Left lung (tissue), 10 donors: ENCODE measurements around the gene ADAMTS12. TPM values are rescaled to one million over a fixed set of nuclear protein-coding genes. Genes with fewer than 3 reads are reported as not detected.

Experiments
- ATAC-seq: fragments of 200-7000 bp; cut with Tn5 transposase; one replicate; pipeline ENCODE4 v1.9.1; 2020; ENCODE audit warnings: moderate library complexity
- DNase-seq, 4 donors: peaks; one replicate each; pipeline ENCODE4 v3.0.0-alpha.2; 2013 to 2020
- H3K27ac ChIP-seq, 2 donors: fragments of 200-600 bp; sonication (generic) in 1 of 2; one replicate each; pipeline versions ENCODE4 v1.5.0 to v1.8.0; 2020 to 2021
- H3K27me3 ChIP-seq, 2 donors: fragments of 200-600 bp; sonication (generic) in 1 of 2; one replicate each; pipeline versions ENCODE4 v1.5.0 to v1.8.0; 2020 to 2021
- H3K36me3 ChIP-seq, 2 donors: fragments of 200-600 bp; sonication (generic) in 1 of 2; one replicate each; pipeline versions ENCODE4 v1.5.0 to v1.8.0; 2020 to 2021
- H3K4me1 ChIP-seq, 2 donors: fragments of 200-600 bp; one replicate each; pipeline ENCODE4 v1.8.0; 2021
- H3K4me3 ChIP-seq, 2 donors: fragments of 200-600 bp; sonication (generic) in 1 of 2; one replicate each; pipeline versions ENCODE4 v1.5.0 to v1.8.0; 2020 to 2021; ENCODE audit warnings: mild to moderate bottlenecking in 1 of 2
- H3K9me3 ChIP-seq, 2 donors: fragments of 200-600 bp; sonication (generic) in 1 of 2; one replicate each; pipeline versions ENCODE4 v1.5.0 to v1.8.0; 2020 to 2021
- CTCF ChIP-seq, 2 donors: fragments of 200-600 bp; sonication (generic) in 1 of 2; IDR thresholded peaks; one replicate each; pipeline versions ENCODE4 v1.5.0 to v1.8.0; 2021; ENCODE audit warnings: antibody characterized with exemption in 2 of 2
- intact Hi-C, 2 donors: fragments of 100-400 bp; cut with DNase I; formaldehyde crosslinking; loops; one replicate each; pipeline versions ENCODE4 v1.11.2 to v1.14.2; 2022
- polyA plus RNA-seq, 6 donors: library from polyadenylated mRNA; unstranded; fragments of 120-200 nt; gene quantifications; one replicate each; pipeline ENCODE4 v1.2.1, GENCODE V29; 2013; ENCODE audit not compliant: insufficient read length in 6 of 6
- total RNA-seq, 2 donors: library from RNA; stranded (reverse); fragmentation: NEBNext Ultra II Directional; extraction: Animal tissue kit (Norgen Biotek cat#: 25700); gene quantifications; one replicate each; pipeline ENCODE4 v1.2.1, GENCODE V29; 2021
- donor health status: DM: no; HTN: yes; CAD: no.
- donor health status: DM: no; HTN: no; CAD: no.

Gene ADAMTS12
- total and polyA plus RNA-seq, 8 donors, result 11.6 to 59.1 (median 52.1) TPM

GRCh38 chr5:33530183-33531036 lies 361.4 kb downstream of the ADAMTS12 start:
- no peaks in the 10 kb centered on the region for H3K36me3 ChIP-seq
- no peaks in the 10 kb centered on the region for H3K27me3 ChIP-seq
- DNase-seq (no peak), ATAC-seq (no peak)
- no peak overlapping the region for H3K4me3 ChIP-seq
- no peak overlapping the region for H3K27ac ChIP-seq
- no peaks in the 10 kb centered on the region for H3K4me1 ChIP-seq
- no peak for TF ChIP-seq CTCF (IDR thresholded peaks at IDR 0.05)
- intact Hi-C loops, result no loop called here
- no peaks in the 10 kb centered on the region for H3K9me3 ChIP-seq

GRCh38 chr5:33527696-33528095 lies 364.1 kb downstream of the ADAMTS12 start:
- intact Hi-C loops, result no loop called here
- no peak for TF ChIP-seq CTCF (IDR thresholded peaks at IDR 0.05)
- DNase-seq (no peak), ATAC-seq (no peak)
- Histone ChIP-seq H3K9me3 (no peaks in the 10 kb centered on the region), H3K27me3 (no peaks in the 10 kb centered on the region), H3K4me3 (no peak overlapping the region), H3K27ac (no peak overlapping the region), H3K4me1 (no peaks in the 10 kb centered on the region), H3K36me3 (no peaks in the 10 kb centered on the region)

DNA sequence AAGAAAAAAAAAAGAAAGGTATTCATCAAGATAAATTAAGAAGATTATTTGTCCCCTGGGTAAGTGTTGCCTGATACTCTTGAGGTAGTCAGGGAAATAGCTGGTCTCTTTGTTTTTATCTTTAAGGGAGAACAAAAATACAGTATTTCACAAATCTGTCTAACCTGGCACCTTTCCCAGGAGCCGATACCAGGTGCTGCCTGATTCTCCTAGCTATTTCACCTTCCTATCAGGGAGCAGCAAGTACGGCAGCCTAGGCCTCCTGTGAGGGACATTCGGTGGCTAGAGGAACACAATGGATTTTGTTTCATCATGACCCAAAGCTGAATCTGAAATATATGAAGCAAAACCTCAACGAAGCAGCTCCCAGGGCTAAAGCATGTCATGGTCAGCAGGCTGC lies 365.0 kb downstream of the ADAMTS12 start:
- H3K4me1 ChIP-seq, result no peaks in the 10 kb centered on the region
- ATAC-seq, result no peak

GRCh38 chr5:33524476-33524875 lies 367.3 kb downstream of the ADAMTS12 start:
- ATAC-seq, result no peak
- H3K27ac ChIP-seq, result no peak overlapping the region
- no peaks in the 10 kb centered on the region for H3K27me3 ChIP-seq
- H3K36me3 ChIP-seq, result no peaks in the 10 kb centered on the region
- H3K9me3 ChIP-seq, result peaks cover 0 to 5% of the 10 kb centered on the region in 2 donors
- no peak for TF ChIP-seq CTCF (IDR thresholded peaks at IDR 0.05)
- peak in 1 of 4 donors; percentile 5 for DNase-seq
- H3K4me3 ChIP-seq, result no peak overlapping the region
- no peaks in the 10 kb centered on the region for H3K4me1 ChIP-seq
- intact Hi-C loops, result no loop called here

More for the DNA sequence above, 365.0 kb downstream of the ADAMTS12 start:
- H3K27me3 ChIP-seq, result no peaks in the 10 kb centered on the region
- DNase-seq, result peak in 1 of 4 donors; percentile 4
- H3K9me3 ChIP-seq, result no peaks in the 10 kb centered on the region
- no peak overlapping the region for H3K27ac ChIP-seq
- no peaks in the 10 kb centered on the region for H3K36me3 ChIP-seq
- TF ChIP-seq CTCF (IDR thresholded peaks at IDR 0.05), result no peak
- no peak overlapping the region for H3K4me3 ChIP-seq
- intact Hi-C loops, result no loop called here

DNA sequence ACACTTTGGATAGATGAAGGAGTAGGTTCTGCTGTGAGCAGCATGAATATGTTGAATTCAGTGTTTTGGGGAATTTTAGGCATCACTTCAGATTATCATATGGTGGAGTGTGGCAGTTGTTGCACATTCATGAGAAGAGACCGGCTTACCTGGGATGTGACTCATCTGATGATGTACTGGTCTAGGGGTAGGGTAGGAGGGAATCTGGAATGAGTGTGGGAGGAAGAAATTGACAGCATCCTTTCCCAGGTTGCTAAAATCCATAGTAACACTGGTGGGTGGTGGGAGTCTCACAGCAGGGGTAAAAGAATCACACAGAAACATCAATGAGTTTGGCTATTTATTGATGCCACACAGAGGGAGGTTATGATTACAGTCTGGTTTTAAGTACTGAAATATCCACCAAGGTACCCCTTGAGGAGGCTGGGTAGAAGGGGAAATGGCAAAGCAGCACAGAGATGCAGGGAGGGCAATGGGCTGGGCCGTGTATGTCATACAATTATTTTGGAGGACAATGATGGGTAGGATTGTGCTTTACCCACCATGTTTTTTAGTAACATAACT lies 368.5 kb downstream of the ADAMTS12 start:
- Histone ChIP-seq H3K4me3 (no peak overlapping the region), H3K27me3 (no peaks in the 10 kb centered on the region), H3K27ac (no peak overlapping the region), H3K9me3 (peaks cover 0 to 12% of the 10 kb centered on the region in 2 donors), H3K36me3 (no peaks in the 10 kb centered on the region), H3K4me1 (no peaks in the 10 kb centered on the region)
- ATAC-seq (no peak), DNase-seq (no peak)
- TF ChIP-seq CTCF (IDR thresholded peaks at IDR 0.05), result no peak
- intact Hi-C loops, result no loop called here
